Tibial nerve (tissue), 4 donors: ENCODE data around the gene KSR2. TPM values are rescaled to one million over a fixed set of nuclear protein-coding genes. Genes with fewer than 3 reads are reported as not detected.

Experiments used
- DNase-seq, 2 donors: peaks; one replicate each; pipeline ENCODE4 v3.0.0-alpha.2; 2019; ENCODE audit warnings: low spot score in 2 of 2
- H3K27ac ChIP-seq, 4 donors: fragments of 200-600 bp; sonication (generic) in 3 of 4; one replicate each; pipeline ENCODE4 v1.5.1; 2017 to 2019; ENCODE audit warnings: mild to moderate bottlenecking in 1 of 4
- H3K27me3 ChIP-seq, 2 donors: fragments of 200-600 bp; sonication (generic) in 1 of 2; one replicate each; pipeline versions ENCODE4 v1.5.1 to v1.6.0; 2017 to 2019
- H3K36me3 ChIP-seq, 3 donors: fragments of 200-600 bp; sonication (generic); one replicate each; pipeline ENCODE4 v1.5.1; 2018 to 2019
- H3K4me1 ChIP-seq, 4 donors: fragments of 200-600 bp; sonication (generic) in 3 of 4; one replicate each; pipeline ENCODE4 v1.5.1; 2017 to 2019
- H3K4me3 ChIP-seq, 4 donors: fragments of 200-600 bp; sonication (generic) in 3 of 4; one replicate each; pipeline ENCODE4 v1.5.1; 2017 to 2019; ENCODE audit warnings: mild to moderate bottlenecking in 1 of 4, moderate library complexity in 1 of 4
- H3K9me3 ChIP-seq, 4 donors: fragments of 200-600 bp; sonication (generic) in 3 of 4; one replicate each; pipeline ENCODE4 v1.5.1; 2017 to 2019
- EP300 ChIP-seq, 2 donors: sonication (generic); formaldehyde crosslinking; IDR thresholded peaks; one replicate each; pipeline ENCODE4 v1.6.1; 2017; ENCODE audit warnings: antibody characterized with exemption in 2 of 2, mild to moderate bottlenecking in 1 of 2
- POLR2A ChIP-seq, 2 donors: fragments of 450-650 bp; IDR thresholded peaks; one replicate each; pipeline ENCODE4 v1.6.1; 2017; ENCODE audit warnings: antibody characterized with exemption in 2 of 2, mild to moderate bottlenecking in 2 of 2, moderate library complexity in 2 of 2
- WGBS, 2 donors: methylation state at CpG; one replicate each; pipeline ENCODE4 v1.1.5; 2018; 5-methylcytosine and 5-hydroxymethylcytosine counted together
- total RNA-seq, 4 donors: library from RNA; depleted of rRNA; stranded (reverse); fragments of >200 nt; gene quantifications; one replicate each; pipeline ENCODE4 v1.1.0, GENCODE V29; 2016
- TF ChIP-seq, protein P1 (sequence below), 5 experiments: fragments of 200-600 bp in 3 of 5; fragments of 450-650 bp in 2 of 5; sonication (generic) in 3 of 5; IDR thresholded peaks; one replicate each; pipeline ENCODE4 v1.5.1; 2016 to 2019; ENCODE audit warnings: antibody characterized with exemption in 5 of 5, mild to moderate bottlenecking in 3 of 5, moderate library complexity in 2 of 5

The KSR2 gene
- total RNA-seq, 4 donors from 2014 or later: under 0.01 TPM; not detected in 3

GRCh38 chr12:117921929-117922777, 46.6 kb downstream of the KSR2 start:
- no peaks in the 10 kb centered on the region for H3K36me3 ChIP-seq
- no peak overlapping the region for H3K27ac ChIP-seq
- no peaks in the 10 kb centered on the region for H3K27me3 ChIP-seq
- 54 to 57% methylated on average over 6 of the region's 6 CpGs for WGBS, 2 donors
- no peak overlapping the region for H3K4me3 ChIP-seq
- DNase-seq: no peak
- TF ChIP-seq POLR2A (IDR thresholded peaks at IDR 0.05): no peak
- TF ChIP-seq EP300 (IDR thresholded peaks at IDR 0.05): no peak
- TF ChIP-seq, protein P1, sequence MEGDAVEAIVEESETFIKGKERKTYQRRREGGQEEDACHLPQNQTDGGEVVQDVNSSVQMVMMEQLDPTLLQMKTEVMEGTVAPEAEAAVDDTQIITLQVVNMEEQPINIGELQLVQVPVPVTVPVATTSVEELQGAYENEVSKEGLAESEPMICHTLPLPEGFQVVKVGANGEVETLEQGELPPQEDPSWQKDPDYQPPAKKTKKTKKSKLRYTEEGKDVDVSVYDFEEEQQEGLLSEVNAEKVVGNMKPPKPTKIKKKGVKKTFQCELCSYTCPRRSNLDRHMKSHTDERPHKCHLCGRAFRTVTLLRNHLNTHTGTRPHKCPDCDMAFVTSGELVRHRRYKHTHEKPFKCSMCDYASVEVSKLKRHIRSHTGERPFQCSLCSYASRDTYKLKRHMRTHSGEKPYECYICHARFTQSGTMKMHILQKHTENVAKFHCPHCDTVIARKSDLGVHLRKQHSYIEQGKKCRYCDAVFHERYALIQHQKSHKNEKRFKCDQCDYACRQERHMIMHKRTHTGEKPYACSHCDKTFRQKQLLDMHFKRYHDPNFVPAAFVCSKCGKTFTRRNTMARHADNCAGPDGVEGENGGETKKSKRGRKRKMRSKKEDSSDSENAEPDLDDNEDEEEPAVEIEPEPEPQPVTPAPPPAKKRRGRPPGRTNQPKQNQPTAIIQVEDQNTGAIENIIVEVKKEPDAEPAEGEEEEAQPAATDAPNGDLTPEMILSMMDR (IDR thresholded peaks at IDR 0.05): no peak
- H3K9me3 ChIP-seq: no peaks in the 10 kb centered on the region
- no peaks in the 10 kb centered on the region for H3K4me1 ChIP-seq

GRCh38 chr12:117919479-117919878, 49.3 kb downstream of the KSR2 start:
- no peaks in the 10 kb centered on the region for H3K36me3 ChIP-seq
- H3K4me3 ChIP-seq: no peak overlapping the region
- no peaks in the 10 kb centered on the region for H3K4me1 ChIP-seq
- TF ChIP-seq, protein P1 (IDR thresholded peaks at IDR 0.05): no peak
- no peak for TF ChIP-seq POLR2A (IDR thresholded peaks at IDR 0.05)
- TF ChIP-seq EP300 (IDR thresholded peaks at IDR 0.05): no peak
- H3K9me3 ChIP-seq: no peaks in the 10 kb centered on the region
- no peak overlapping the region for H3K27ac ChIP-seq
- no peak for DNase-seq
- H3K27me3 ChIP-seq: no peaks in the 10 kb centered on the region
- 66 to 77% methylated on average over 2 of the region's 2 CpGs for WGBS, 2 donors

DNA sequence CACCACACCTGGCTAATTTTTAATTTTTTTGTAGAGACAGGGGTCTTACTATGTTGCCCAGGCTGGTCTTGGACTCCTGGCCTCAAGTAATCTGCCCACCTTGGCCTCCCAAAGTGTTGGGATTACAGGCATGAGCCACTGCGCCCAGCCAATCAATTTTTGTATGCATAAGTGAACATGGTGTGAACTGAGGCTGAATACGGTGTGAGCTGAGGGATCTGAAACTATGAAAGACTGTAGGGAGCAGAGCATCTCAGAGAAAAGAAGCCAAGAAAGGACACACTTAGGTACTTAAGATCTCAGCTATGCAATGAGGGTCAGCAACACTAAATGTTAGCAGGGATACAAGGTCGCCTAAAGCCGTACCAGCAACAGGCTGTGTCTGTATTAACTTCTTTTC, 54.1 kb downstream of the KSR2 start:
- Histone ChIP-seq H3K27me3 (no peaks in the 10 kb centered on the region), H3K4me1 (no peaks in the 10 kb centered on the region), H3K9me3 (peaks cover 0 to 12% (median 0%) of the 10 kb centered on the region in 4 donors), H3K27ac (no peak overlapping the region), H3K36me3 (no peaks in the 10 kb centered on the region), H3K4me3 (no peak overlapping the region)
- 72 to 89% methylated on average over 4 of the region's 4 CpGs for WGBS, 2 donors
- DNase-seq: no peak
- TF ChIP-seq, protein P1 (IDR thresholded peaks at IDR 0.05): no peak

- DNase-seq: no peak
- no peak for TF ChIP-seq POLR2A (IDR thresholded peaks at IDR 0.05)
- Histone ChIP-seq H3K27ac (no peak overlapping the region), H3K27me3 (no peaks in the 10 kb centered on the region), H3K36me3 (no peaks in the 10 kb centered on the region), H3K4me3 (no peak overlapping the region), H3K9me3 (peaks cover 0 to 12% (median 0%) of the 10 kb centered on the region in 4 donors), H3K4me1 (no peaks in the 10 kb centered on the region)
- 70 to 74% methylated on average over 9 of the region's 9 CpGs for WGBS, 2 donors
These were observed 56.0 kb downstream of the KSR2 start for GRCh38 chr12:117912756-117913155.

GRCh38 chr12:117908411-117908810, 60.4 kb downstream of the KSR2 start:
- Histone ChIP-seq H3K36me3 (no peaks in the 10 kb centered on the region), H3K27ac (no peak overlapping the region), H3K9me3 (peaks cover 0 to 12% (median 0%) of the 10 kb centered on the region in 4 donors), H3K27me3 (no peaks in the 10 kb centered on the region), H3K4me1 (no peaks in the 10 kb centered on the region), H3K4me3 (no peak overlapping the region)
- WGBS, 2 donors: 55 to 60% methylated on average over 5 of the region's 5 CpGs
- TF ChIP-seq EP300 (IDR thresholded peaks at IDR 0.05): no peak
- no peak for TF ChIP-seq POLR2A (IDR thresholded peaks at IDR 0.05)
- no peak for DNase-seq

DNA sequence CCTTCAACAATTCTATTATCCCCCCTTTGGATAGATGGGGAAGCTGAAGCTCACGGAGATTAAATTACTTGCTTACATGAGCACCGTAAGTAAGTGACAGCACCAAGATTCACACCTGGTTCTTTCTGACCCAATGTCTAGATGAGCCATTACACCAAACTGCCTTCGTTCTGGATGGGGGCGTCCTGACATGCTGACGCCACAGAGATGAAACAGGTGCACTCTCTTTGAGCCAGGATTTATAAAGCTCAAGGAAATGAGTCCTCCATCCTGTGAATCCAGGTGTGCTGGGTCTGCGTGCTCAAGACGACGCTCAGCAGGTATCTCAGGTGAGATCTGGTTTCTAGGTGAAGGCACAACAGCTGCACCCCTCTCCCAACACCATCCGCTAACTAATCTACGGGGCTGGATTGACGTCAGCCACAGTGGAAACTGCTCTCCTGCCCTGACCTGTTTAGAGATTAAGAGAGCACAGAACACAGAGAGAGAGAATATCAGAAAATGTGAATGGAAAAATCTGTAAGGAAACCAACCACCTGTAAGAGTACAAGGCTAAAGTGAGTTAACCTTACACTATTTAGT, 61.6 kb downstream of the KSR2 start:
- H3K9me3 ChIP-seq: peaks cover 0 to 12% (median 0%) of the 10 kb centered on the region in 4 donors
- 45 to 56% methylated on average over 11 of the region's 11 CpGs for WGBS, 2 donors
- no peak overlapping the region for H3K27ac ChIP-seq
- H3K4me1 ChIP-seq: no peaks in the 10 kb centered on the region
- no peaks in the 10 kb centered on the region for H3K36me3 ChIP-seq
- H3K27me3 ChIP-seq: no peaks in the 10 kb centered on the region
- TF ChIP-seq, protein P1 (IDR thresholded peaks at IDR 0.05): no peak
- TF ChIP-seq EP300 (IDR thresholded peaks at IDR 0.05) (no peak), POLR2A (IDR thresholded peaks at IDR 0.05) (no peak)
- no peak overlapping the region for H3K4me3 ChIP-seq
- DNase-seq: no peak
